HepG2 (cell line): ENCODE results near the gene MTMR3.

ENCODE experiments used
- ETV6 ChIP-seq: sonication (generic); formaldehyde crosslinking; conservative IDR thresholded peaks from 2 replicates; pipeline ENCODE4 v1.4.0; 2020; ENCODE audit warnings: missing genetic modification reagents
- PCBP1 ChIP-seq: fragments of 200-400 bp; formaldehyde crosslinking; IDR thresholded peaks from 2 replicates; pipeline ENCODE4 v1.6.1; 2017; ENCODE audit warnings: mild to moderate bottlenecking, low read depth, low read length, borderline replicate concordance
- ZNF274 ChIP-seq: sonication (generic); formaldehyde crosslinking; IDR thresholded peaks from 2 replicates; pipeline ENCODE4 v1.5.1; 2020; ENCODE audit warnings: mild to moderate bottlenecking, missing genetic modification reagents

- TF ChIP-seq ETV6 (CRISPR knock-in tag): no peak
- TF ChIP-seq PCBP1: no peak
- no peak for TF ChIP-seq ZNF274
These were observed 141.3 kb downstream of the MTMR3 start for GRCh38 chr22:30024231-30024630.
